ENCODE data around the gene TMX4. TPM values are rescaled to one million over a fixed set of nuclear protein-coding genes. Genes with fewer than 3 reads are reported as not detected.
"Not testable (repeated sequence)": the region's sequence is repeated elsewhere in the genome, so short reads cannot be mapped to it uniquely, and the experiment has no call there.

The TMX4 gene
- total and polyA plus RNA-seq, 12 donors: 26.7 to 169 (median 115) TPM

GRCh38 chr20:8033151-8033841 lies 13.7 kb upstream of the TMX4 start:
- Histone ChIP-seq H3K4me3 (no peak overlapping the region), H3K4me1 (no peaks in the 10 kb centered on the region), H3K9me3 (no peaks in the 10 kb centered on the region), H3K36me3 (no peaks in the 10 kb centered on the region), H3K27ac (no peak overlapping the region), H3K27me3 (no peaks in the 10 kb centered on the region)
- WGBS, 2 donors: 89 to 90% methylated on average over 7 of the region's 7 CpGs
- intact Hi-C loops (cut with DNase I): no loop called here
- DNase-seq: no peak
- ATAC-seq: no peak
- TF ChIP-seq CTCF (IDR thresholded peaks at IDR 0.05): no peak

- ATAC-seq: no peak
- no peak for TF ChIP-seq CTCF (IDR thresholded peaks at IDR 0.05)
- no peaks in the 10 kb centered on the region for H3K36me3 ChIP-seq
- DNase-seq: no peak
- H3K4me1 ChIP-seq: no peaks in the 10 kb centered on the region
- H3K9me3 ChIP-seq: peaks cover 0 to 6% (median 0%) of the 10 kb centered on the region in 11 donors
- H3K27me3 ChIP-seq: no peaks in the 10 kb centered on the region
- WGBS, 2 donors: 66 to 92% methylated on average over 2 of the region's 2 CpGs
- intact Hi-C loops (cut with DNase I): no loop called here
- H3K4me3 ChIP-seq: no peak overlapping the region
- no peak overlapping the region for H3K27ac ChIP-seq
These were observed 12.9 kb upstream of the TMX4 start for GRCh38 chr20:8032499-8032898.

GRCh38 chr20:8031539-8031938 lies 12.0 kb upstream of the TMX4 start:
- H3K4me3 ChIP-seq; ATAC-seq; H3K27me3 ChIP-seq; H3K9me3 ChIP-seq; H3K4me1 ChIP-seq; intact Hi-C loops (cut with DNase I); H3K27ac ChIP-seq; H3K36me3 ChIP-seq; DNase-seq: not testable (repeated sequence)

- peak in 1 of 2 donors; percentile 8 for DNase-seq
- no peak for TF ChIP-seq CTCF (IDR thresholded peaks at IDR 0.05)
- intact Hi-C loops (cut with DNase I): no loop called here
- Histone ChIP-seq H3K4me1 (peaks cover 2 to 44% (median 21%) of the 10 kb centered on the region in 9 donors), H3K9me3 (no peaks in the 10 kb centered on the region), H3K36me3 (no peaks in the 10 kb centered on the region), H3K4me3 (no peak overlapping the region), H3K27ac (no peak overlapping the region), H3K27me3 (no peaks in the 10 kb centered on the region)
- WGBS, 2 donors: 71 to 74% methylated on average over 10 of the region's 10 CpGs
- ATAC-seq: peak in 1 of 8 donors; percentile 27
These were observed 2.1 kb upstream of the TMX4 start for GRCh38 chr20:8021541-8022269.
